Stimulated activated CD4-positive, alpha-beta T cell treated with anti-CD3 and anti-CD28 coated beads, Interleukin-12 subunit alpha, Interleukin-12 subunit beta, amount 100 ng/mL, for 48 hours (primary cell): ENCODE data around the gene MARK1.

Source experiments
- DNase-seq, 3 donors: peaks; one replicate each; pipeline ENCODE4 v3.0.0-alpha.2; 2020; ENCODE audit warnings: low read depth in 2 of 3, low spot score in 1 of 3

The MARK1 gene

GRCh38 chr1:220689666-220690065, 161.7 kb downstream of the MARK1 start:
- DNase-seq: no peak

GRCh38 chr1:220690140-220691052, 162.5 kb downstream of the MARK1 start, which contains the start of gene C1orf115:
Gene C1orf115, plus strand, starts transcription at chr1:220690363. Its CDS starts 40 bp downstream, at chr1:220690403.
- DNase-seq: peak; percentile 64 to 69 (median 65)

GRCh38 chr1:220691053-220691684, 163.2 kb downstream of the MARK1 start:
- no peak for DNase-seq

GRCh38 chr1:220692436-220693228, 164.7 kb downstream of the MARK1 start:
- no peak for DNase-seq

GRCh38 chr1:220694866-220695382, 167.0 kb downstream of the MARK1 start:
- no peak for DNase-seq

- DNase-seq: no peak
Measured at GRCh38 chr1:220695426-220695825, 167.5 kb downstream of the MARK1 start.

- DNase-seq: no peak
Measured at GRCh38 chr1:220696226-220696862, 168.4 kb downstream of the MARK1 start.

- no peak for DNase-seq
Measured at GRCh38 chr1:220696863-220697231, 168.9 kb downstream of the MARK1 start.

- no peak for DNase-seq
Measured at GRCh38 chr1:220697326-220697725, 169.4 kb downstream of the MARK1 start.

- DNase-seq: no peak
Measured at GRCh38 chr1:220698607-220699016, 170.7 kb downstream of the MARK1 start.

GRCh38 chr1:220699044-220699443, 171.1 kb downstream of the MARK1 start:
- no peak for DNase-seq

- no peak for DNase-seq
Measured at GRCh38 chr1:220700556-220701179, 172.7 kb downstream of the MARK1 start.

GRCh38 chr1:220701974-220702373, 174.0 kb downstream of the MARK1 start:
- DNase-seq: no peak

GRCh38 chr1:220702733-220703270, 174.9 kb downstream of the MARK1 start:
- DNase-seq: no peak

- no peak for DNase-seq
Measured at GRCh38 chr1:220703305-220703704, 175.4 kb downstream of the MARK1 start.

GRCh38 chr1:220705782-220706181, 177.8 kb downstream of the MARK1 start:
- no peak for DNase-seq

- no peak for DNase-seq
Measured at GRCh38 chr1:220706480-220706879, 178.5 kb downstream of the MARK1 start.

GRCh38 chr1:220707160-220707559, 179.2 kb downstream of the MARK1 start:
- DNase-seq: no peak

GRCh38 chr1:220708244-220708643, 180.3 kb downstream of the MARK1 start:
- no peak for DNase-seq
